HG02973 (cell line): Measurements from ENCODE around the gene PTK6.
"Not testable (repeated sequence)": the region's sequence is repeated elsewhere in the genome, so short reads cannot be mapped to it uniquely, and the experiment has no call there.

ENCODE experiments used
- ATAC-seq: cut with Tn5 transposase; IDR thresholded peaks from one replicate; pipeline ENCODE4 v1.9.1; 2021; ENCODE audit warnings: moderate library complexity; ENCODE audit not compliant: unreplicated experiment

The PTK6 gene

DNA sequence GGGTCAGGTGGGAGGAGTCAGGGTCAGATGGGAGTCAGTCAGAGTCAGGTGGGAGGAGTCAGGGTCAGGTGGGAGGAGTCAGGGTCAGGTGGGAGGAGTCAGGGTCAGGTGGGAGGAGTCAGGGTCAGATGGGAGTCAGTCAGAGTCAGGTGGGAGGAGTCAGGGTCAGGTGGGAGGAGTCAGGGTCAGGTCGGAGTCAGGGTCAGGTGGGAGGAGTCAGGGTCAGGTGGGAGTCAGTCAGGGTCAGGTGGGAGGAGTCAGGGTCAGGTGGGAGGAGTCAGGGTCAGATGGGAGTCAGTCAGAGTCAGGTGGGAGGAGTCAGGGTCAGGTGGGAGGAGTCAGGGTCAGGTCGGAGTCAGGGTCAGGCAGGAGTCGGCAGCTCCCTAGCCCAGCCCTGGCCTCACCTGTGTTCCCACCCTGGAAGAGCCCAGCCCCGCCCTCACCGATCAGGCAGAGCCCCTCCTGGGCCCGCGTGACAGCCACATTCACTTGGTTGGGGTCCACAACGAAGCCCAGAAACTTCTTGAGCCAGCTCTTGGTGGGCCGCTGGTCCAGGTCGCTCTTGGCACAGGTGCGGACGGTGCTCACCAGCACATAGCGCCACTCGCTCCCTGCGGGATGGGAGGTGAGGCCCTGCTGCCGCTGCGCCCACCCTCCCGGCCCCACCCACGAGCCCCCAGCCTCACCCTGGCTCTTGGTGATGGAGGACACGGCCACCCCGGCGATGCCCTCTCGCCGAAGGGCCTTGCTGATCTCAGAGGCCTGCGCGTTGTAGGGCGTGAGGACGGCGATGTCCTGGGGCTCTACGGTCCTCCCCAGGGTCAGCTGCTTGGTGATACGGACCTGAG, 22.5 kb upstream of the PTK6 start:
- not testable (repeated sequence) for ATAC-seq

DNA sequence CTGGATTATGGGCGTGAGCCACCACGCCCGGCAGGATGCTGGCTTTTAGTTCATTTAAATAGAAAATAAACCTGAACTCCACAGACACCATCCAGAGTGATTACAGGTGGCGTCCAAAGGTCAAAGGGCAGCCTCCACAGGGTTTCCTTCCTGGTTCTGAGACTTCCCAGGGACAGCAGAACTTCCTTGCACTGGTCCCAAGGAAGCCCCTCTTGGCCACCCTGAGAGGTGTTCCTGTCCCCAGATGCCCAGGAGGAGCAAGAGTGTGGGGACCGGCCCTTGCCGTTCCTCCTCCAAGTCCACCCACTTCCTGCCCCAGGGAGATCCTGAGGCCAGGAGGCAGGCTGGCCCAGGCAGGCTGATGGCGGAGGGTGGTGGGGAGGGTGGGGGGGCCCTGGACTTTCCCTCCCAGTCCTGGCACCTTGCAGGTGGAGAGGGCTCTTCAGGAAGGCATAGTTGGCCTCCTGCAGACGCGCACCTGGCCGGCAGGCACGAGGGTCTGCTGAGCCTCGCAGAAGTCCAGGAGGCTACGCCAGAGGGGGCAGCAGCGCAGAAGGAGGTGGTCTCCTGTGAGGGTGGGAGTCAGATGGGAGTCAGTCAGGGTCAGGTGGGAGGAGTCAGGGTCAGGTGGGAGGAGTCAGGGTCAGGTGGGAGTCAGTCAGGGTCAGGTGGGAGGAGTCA, 21.8 kb upstream of the PTK6 start:
- no peak for ATAC-seq

DNA sequence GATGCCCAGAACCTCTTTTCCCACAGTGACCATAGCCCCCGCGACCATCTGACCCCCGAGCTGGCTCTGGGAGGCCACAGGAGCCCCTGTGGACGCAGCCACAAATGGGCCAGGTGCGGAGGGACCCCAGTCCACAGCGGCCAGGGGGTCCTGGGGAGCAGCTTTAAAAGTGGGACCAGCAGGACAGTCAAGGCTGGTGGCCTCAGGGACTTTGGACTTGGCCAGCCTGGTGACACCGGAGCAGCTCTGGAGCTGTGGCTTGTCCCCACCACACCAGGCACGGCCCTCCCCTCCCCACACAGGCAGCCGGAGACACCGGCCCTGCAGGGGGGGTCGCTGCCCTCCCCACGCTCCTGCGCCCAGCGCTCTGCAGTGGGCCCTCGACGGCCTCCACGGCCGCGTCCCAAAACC, 20.3 kb upstream of the PTK6 start:
- no peak for ATAC-seq

DNA sequence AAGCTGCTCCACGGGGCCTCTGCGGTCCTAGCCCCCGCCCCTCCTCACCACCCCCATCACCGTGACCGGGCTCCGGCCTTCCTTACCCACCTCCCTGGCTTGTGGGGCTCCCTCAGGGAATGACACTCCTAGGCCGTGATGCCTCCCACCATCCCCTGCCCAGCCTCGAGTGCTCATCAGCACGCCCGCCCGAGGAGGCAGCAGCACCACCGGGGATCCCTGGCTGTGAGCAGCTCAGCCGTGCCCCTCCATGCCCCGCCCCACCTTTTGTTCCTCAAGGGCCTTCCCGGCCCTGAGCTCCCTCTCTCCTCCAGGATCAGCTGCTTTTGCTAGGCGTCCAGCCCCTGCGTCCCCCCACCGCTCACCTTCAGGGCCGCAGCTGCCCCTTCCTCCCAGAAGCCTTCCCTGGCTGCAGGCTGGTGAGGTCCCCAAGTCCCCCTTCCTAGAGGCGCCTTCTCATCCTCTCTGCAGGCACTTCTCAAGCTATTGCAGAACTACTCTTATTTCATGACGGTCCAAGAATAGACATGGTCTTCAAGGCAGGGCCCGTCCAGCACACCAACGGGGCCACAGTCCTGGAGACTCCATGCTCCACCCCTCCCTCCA, 19.8 kb upstream of the PTK6 start:
- ATAC-seq = no peak

DNA sequence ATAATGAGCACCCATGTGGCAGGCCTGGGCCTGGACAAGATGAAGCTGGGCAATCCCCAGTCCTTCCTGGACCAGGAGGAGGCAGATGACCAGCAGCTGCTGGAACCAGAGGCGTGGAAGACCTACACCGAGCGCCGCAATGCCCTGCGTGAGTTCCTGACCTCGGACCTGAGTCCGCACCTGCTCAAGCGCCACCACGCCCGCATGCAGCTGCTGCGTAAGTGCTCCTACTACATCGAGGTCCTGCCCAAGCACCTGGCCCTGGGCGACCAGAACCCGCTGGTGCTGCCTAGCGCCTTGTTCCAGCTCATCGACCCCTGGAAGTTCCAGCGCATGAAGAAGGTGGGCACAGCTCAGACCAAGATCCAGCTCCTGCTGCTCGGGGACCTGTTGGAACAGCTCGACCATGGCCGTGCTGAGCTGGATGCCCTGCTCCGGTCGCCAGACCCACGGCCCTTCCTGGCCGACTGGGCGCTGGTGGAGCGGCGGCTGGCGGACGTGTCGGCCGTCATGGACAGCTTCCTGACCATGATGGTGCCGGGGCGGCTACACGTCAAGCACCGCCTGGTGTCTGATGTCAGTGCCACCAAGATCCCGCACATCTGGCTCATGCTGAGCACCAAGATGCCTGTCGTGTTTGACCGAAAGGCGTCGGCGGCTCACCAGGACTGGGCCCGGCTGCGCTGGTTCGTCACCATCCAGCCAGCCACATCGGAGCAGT, 18.6 kb upstream of the PTK6 start:
- no peak for ATAC-seq

DNA sequence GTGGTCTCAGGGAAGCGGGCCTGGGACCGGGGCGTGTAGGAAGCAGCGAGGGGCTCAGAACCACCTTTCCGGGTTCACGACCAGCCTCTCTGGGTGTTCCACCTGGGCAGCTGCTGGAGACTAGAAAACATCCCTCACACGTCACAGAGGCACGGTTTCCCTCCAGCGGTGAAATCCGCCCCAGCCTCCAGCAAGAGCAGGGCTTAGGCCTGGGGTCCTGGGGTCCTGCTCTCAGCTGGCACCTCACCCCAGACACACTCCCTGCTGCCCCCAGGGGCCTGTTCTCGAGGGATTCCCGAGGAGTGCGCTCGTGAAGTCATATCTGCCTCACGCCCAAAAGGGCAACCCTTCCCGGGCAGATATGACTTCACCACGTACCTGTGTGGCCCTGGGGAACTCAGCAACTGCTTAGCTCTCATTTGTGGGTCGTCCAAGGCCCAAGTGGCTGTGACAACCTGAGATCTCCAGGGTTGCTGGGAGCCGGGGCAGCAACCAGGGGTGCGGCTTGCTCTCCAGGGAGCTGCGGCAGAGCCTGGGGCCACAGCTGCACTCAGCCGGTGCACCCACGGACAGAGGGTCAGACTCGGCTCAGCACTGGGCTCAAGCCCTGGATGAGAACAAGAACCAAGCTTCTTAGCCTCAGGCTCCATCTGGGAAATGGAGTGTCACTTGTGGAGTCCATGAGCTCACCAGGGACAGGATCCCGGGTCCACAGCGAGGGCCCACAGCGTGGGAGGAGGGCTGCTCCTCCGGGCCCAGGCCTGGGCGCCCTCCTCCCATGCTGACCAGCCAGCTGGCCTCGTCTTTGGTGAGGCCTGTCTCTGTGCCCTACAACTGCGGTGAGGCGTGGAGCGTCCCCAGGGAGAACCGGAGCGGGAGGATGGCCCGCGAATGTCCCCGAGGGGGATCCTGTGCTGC, 17.4 kb upstream of the PTK6 start:
- no peak for ATAC-seq

DNA sequence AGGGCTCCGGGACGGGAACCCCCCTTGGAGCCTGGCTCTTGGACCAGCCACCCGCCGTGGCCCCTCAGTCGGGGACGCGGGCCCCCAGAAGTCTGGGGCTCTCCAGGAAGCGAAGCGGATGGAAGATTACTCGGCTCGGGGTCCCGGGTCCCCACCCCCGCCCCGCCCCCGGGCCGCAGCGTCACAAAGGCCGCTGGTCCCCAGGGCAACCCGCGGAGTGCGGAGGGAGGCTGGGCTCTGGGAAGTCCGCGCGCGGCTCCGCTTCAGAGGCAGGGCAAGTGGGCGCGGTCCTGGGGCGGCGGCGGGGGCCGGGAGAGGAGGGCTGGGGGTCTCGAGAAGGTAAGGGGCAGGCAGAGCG, 16.7 kb upstream of the PTK6 start, which contains the start of gene FNDC11:
TSS of gene FNDC11 (plus strand) at position 227 of the 358 bp plus-strand sequence. CDS start 1,505 bp downstream, outside the sequence.
- no peak for ATAC-seq

DNA sequence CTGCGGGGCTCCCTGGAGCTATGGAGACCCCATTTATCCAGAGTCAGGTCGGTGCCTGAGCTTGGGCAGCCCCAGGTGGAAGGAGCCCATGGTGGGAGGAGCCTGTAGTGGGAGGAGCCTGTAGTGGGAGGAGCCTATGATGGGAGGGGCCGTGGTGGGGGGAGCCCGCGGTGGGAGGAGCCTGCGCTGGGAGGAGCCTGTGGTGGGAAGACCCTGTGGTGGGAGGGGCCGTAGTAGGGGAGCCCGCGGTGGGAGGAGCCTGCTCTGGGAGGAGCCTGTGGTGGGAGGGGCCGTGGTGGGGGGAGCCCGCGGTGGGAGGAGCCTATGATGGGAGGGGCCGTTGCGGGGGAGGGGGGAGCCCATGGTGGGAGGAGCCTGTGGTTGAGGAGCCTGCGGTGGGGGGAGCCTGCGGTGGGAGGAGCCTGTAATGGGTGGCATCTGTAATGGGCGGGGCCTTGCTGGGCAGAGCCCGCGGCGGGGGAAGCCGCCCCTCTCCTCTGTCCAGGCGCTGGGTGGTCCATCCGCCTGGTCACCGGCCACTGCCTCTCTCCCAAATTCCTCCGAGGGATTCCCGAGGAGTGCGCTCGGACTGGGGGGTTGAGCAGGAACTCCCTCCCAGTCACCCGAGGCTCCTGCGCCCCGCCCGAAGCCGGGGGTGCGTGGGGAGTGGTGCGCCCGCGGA, 16.2 kb upstream of the PTK6 start:
- peak; percentile 35 for ATAC-seq

DNA sequence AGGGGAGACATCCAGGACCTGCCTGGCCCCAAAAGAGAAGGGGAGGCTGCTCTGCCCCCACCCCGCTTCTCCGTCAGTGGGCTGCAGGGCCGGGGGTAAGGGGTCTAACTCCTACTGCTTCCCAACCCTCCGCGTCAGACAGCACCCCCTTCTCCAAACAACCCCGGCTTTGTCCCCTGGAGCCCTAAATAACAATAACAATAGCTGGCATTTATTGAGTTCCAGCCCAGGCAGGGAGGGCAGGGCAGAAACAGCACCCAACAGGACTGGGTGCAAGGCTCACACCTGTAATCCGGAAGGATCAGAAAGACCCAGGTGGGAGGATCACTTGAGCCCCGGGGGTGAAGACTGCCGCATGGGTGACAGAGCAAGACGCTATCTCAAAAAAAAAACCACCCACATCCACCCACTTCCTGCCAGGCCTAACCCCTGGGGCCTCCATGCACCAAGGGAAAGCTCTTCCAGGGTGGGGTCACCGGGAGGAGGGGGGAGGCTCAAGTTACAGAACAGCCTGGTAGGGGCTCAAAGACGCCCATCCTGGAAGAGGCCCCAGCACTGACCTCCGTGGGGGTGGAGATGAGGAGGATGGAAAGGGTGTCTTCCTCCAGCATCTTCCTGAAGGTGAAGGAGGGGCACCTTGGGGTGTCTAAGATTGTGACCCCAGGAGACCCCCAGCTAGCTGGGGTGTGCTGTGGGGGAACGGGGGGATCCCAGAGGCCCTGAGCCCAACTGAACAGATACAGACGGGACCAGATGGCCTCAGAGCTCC, 15.5 kb upstream of the PTK6 start:
- peak; percentile 31 for ATAC-seq

DNA sequence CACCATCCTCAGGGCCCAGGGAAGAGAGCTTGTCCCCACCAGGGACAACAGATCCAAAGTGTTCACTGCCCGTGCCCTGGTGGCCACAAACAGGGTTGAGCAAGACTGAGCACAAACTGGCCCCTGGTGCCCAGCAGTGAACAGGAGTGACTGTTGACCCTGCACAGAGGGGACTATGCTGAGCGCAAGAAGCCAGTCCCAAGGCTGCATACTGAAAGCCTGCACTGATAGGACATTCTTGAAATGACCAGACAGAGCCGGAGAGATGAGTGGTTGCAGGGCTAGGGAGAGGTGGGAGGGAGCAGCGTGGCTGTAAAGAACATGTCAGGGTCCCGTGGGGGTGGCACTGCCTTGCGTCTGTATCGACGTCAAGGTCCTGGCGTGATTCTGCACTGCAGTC, 13.9 kb upstream of the PTK6 start:
- no peak for ATAC-seq

DNA sequence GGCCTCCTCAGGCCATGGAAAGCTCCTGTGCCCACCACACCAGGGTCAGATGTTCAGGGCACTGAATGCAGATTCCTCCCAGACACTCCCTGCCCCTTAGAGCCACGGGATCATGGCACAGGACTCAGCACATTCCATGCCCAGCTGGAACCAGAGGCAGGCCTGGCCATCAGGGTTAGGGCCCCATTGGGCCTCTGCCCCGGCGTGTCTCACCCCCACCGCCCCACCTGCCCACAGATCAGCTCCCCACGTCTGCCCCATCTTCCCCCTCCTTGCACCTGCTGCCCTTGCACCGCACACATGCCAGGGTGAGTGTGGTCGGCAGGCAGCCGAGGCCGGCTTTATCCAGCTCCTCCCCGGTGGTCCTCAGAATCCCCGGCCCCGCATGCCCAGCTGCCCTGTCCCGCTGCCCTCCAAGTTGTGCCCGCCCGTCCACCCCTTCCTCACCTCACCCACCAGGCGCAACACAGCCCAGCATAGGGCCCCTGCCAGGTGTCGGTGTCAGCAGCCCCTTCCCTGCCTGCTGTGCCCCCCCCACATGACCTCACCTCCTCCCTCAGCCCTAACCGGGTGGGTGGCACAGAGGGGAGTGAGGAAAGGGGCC, 12.6 kb upstream of the PTK6 start:
- no peak for ATAC-seq

DNA sequence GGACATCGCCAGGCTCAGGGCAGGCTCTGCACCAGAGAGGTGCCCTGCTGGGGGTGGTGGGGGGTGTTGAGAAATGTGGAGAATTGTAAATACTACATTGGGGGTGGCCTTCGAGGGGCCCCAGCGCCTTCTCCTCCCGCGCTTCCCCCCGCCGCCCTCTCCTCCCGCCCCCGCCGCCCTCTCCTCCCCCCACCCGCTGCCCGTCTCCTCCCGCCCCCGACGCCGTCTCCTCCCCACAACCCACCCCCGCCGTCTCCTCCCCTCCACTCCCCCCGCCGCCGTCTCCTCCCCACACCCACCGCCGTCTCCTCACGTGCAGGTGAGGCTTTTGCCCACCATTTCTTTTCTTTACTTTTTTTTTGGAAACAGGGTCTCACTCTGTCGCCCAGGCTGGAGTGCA, 11.8 kb upstream of the PTK6 start:
- no peak for ATAC-seq

DNA sequence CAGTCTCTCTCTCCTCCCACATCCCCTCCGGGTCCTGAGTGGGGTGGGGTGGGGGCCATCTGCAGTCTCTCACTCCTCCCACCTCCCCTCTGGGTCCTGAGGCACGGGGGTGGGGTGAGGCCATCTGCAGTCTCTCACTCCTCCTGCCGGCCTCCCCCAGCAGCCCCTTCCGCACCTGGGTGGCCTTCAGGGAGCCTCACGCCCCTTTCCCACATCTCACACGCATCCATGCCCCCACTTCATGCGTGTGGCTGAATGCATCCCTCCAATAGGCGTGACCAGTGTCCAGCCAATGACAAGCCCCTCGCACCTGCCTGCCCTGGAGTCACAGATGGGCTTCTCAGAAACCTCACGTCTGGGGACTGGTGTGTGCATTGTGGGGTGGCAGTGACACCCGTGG, 11.4 kb upstream of the PTK6 start:
- no peak for ATAC-seq

DNA sequence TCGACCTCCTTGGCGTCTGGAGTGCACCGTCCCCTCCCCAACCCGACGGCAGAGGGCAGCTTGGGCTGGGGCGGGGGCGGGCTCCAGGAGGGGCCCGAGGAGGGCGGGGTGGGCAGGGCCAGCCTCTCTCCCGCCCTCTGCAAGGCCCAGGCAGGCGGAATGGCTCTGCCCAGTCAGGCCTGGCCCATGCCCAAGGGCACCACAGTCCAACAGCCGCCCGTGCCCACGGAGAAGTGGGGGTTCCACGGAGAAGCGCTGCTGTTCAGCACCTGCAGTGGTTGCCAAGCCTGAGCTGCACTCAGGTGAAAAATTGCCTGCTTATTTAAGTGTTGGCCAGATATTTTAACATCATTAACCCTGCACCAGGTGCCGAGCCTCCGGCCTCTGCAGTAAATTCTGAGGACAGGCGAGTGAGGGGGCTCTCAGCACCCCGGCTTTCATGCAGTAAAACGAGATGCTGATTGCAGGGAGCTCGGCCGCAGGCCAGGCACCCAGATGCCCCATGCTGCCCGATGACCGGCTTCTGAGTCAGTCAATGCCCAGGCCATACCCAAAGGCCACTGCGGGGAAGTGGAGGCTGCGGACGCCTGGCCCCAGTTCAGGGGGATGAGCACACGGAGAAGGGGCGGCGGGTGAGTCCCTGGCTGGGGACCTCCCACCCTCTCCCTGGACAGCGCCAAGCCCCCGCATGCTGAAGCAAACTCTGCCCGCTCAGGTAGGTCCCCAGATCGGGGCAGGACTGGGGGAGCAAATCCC, 10.7 kb upstream of the PTK6 start, which contains the start of gene SRMS:
TSS of gene SRMS (minus strand) at position 25 of the 756 bp plus-strand sequence. CDS start 286 bp downstream, outside the sequence.
- no peak for ATAC-seq

DNA sequence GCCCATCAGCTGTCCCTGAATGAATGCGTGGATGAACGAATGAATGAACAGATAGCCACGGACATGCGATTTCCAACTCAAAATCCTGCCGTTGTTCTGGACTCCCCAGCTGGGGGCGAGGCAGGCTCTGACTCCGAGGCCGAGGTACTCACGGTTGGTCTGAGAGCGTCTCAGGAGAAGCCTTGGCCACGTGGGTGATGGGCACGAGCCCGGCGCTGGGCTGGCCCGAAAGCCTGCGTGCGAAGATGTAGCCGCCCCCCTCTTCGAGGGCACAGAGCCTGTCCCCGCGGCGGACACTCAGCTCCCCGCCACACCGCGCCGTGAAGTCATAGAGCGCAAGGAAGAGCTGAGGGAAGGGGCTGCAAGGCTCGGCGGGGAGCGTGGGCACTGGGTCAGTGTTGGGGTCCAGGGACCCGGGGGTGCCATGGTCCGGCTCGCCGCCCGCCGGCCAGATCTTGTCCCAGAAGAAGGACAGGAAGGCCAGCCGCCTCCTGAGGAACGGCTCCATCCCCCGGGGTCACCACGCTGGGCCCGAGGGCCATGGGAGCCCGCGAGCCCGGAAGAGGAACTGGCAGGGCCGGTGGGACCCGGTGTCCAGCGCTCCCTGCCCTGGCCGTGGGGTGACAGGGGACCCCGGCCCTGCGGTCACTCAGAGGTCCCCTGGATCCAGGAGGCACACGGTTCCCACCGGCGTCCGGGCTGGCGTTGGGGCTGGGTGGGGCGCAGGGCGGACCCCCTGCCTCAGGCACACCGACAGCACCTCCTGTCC, 10.0 kb upstream of the PTK6 start:
- no peak for ATAC-seq

DNA sequence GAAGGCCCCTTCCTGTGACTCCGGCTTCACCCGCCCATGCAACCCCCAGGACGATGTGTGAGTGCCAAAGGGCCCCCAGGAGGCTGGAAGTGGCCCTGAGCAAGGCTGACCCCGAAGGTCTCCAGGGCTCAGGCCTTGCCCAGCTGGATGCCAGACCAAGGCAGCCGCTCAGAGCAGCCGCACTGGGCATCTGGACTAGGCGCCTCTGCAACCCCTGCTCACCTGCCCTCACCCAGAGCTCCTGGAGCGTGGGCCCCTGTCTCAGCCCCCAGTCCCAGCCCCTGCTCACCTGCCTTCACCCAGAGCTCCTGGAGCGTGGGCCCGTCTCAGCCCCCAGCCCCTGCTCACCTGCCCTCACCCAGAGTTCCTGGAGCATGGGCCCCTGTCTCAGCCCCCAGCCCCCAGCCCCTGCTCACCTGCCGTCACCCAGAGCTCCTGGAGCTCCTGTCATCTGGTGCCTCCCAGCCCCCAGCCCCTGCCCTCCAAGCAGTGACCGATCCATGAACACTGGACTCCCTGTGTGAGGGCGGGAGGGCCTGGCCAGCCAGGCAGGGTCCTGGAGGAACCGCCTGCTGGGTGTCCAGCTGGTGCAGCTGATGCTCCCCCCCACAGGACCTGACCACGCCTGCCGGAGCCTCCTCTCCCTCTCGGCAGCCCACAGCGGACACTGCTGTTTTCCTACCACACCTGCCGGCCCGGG, 9.2 kb upstream of the PTK6 start:
- no peak for ATAC-seq
